Thyroid gland (tissue), 4 donors: ENCODE measurements around the gene TRIM37. TPM values are rescaled to one million over a fixed set of nuclear protein-coding genes. Genes with fewer than 3 reads are reported as not detected.

Experiments
- DNase-seq, 2 donors: peaks; one replicate each; pipeline ENCODE4 v3.0.0-alpha.2; 2019
- H3K27ac ChIP-seq, 3 donors: fragments of 200-600 bp; sonication (generic); 1 replicate in 2 of 3; 2 replicates in 1 of 3; pipeline ENCODE4 v1.5.1; 2016 to 2019; ENCODE audit warnings: mild to moderate bottlenecking in 1 of 3, moderate library complexity in 1 of 3
- H3K27me3 ChIP-seq: fragments of 200-600 bp; sonication (generic); one replicate; pipeline ENCODE4 v1.5.1; 2019
- H3K36me3 ChIP-seq, 2 donors: fragments of 200-600 bp; sonication (generic); one replicate each; pipeline ENCODE4 v1.5.1; 2016 to 2019
- H3K4me1 ChIP-seq, 2 donors: fragments of 200-600 bp; sonication (generic); one replicate each; pipeline ENCODE4 v1.5.1; 2017 to 2019
- H3K4me3 ChIP-seq, 3 donors: fragments of 200-600 bp; sonication (generic); replicated peaks in 1 of 3; 1 replicate in 2 of 3; 2 replicates in 1 of 3; pipeline ENCODE4 v1.5.1; 2016; ENCODE audit warnings: mild to moderate bottlenecking in 1 of 3
- H3K9me3 ChIP-seq: fragments of 200-600 bp; sonication (generic); one replicate; pipeline ENCODE4 v1.5.1; 2017
- POLR2A ChIP-seq, 2 donors: fragments of 450-650 bp; IDR thresholded peaks; one replicate each; pipeline ENCODE4 v1.6.1; 2017; ENCODE audit warnings: antibody characterized with exemption in 2 of 2, mild to moderate bottlenecking in 2 of 2, moderate library complexity in 1 of 2
- WGBS, 2 donors: methylation state at CpG; one replicate each; pipeline ENCODE4 v1.1.5; 2017; 5-methylcytosine and 5-hydroxymethylcytosine counted together
- intact Hi-C: fragments of 100-400 bp; cut with DNase I; formaldehyde crosslinking; loops from one replicate; pipeline ENCODE4 v1.15.1; 2023
- total RNA-seq, 4 donors: library from RNA; depleted of rRNA; stranded (reverse); fragments of >200 nt; gene quantifications; one replicate each; pipeline ENCODE4 v1.2.3, GENCODE V29; 2016
- TF ChIP-seq, protein P1 (sequence below), 6 experiments: fragments of 200-600 bp in 3 of 6; fragments of 450-650 bp in 3 of 6; sonication (generic) in 3 of 6; IDR thresholded peaks; one replicate each; pipeline ENCODE4 v1.5.1; 2016 to 2019; ENCODE audit warnings: antibody characterized with exemption in 6 of 6, mild to moderate bottlenecking in 2 of 6, inconsistent platforms in 1 of 6, moderate library complexity in 1 of 6

Gene TRIM37
- total RNA-seq, 4 donors from 2014 or later = 30.2 to 46.8 (median 34.2) TPM

DNA sequence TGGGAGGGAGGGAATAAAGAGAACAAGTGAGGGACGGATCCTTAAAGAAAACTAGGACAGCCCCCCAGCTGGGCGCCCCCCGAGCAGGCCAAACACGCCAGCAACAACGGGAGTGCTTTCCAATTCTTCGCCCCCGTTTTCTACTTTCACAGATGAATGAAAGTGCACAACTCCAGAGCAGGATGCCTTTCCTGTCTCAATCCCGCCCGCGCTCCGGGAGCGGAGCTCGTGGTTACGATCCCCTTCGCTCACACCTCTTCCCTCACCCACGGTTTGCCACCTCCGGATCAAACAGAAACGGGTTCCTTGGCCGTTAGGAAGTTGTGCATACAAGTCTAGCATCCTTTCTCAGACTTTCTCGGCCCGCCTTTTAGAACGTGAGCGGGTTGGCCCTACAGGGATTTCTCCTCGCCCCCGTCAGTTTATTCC, 47.6 kb upstream of the TRIM37 start:
- H3K4me3 ChIP-seq = peak overlapping the region; percentile 24 to 52 (median 43)
- DNase-seq = peak; percentile 45 to 50
- intact Hi-C loops = loop anchor here (10.0 kb wide), 1 partner anchor 50 kb away; the partner anchor contains the start of gene TRIM37
- peaks cover 19 to 22% of the 10 kb centered on the region in 2 donors for H3K4me1 ChIP-seq
- no peaks in the 10 kb centered on the region for H3K36me3 ChIP-seq
- no peaks in the 10 kb centered on the region for H3K27me3 ChIP-seq
- TF ChIP-seq, protein P1, sequence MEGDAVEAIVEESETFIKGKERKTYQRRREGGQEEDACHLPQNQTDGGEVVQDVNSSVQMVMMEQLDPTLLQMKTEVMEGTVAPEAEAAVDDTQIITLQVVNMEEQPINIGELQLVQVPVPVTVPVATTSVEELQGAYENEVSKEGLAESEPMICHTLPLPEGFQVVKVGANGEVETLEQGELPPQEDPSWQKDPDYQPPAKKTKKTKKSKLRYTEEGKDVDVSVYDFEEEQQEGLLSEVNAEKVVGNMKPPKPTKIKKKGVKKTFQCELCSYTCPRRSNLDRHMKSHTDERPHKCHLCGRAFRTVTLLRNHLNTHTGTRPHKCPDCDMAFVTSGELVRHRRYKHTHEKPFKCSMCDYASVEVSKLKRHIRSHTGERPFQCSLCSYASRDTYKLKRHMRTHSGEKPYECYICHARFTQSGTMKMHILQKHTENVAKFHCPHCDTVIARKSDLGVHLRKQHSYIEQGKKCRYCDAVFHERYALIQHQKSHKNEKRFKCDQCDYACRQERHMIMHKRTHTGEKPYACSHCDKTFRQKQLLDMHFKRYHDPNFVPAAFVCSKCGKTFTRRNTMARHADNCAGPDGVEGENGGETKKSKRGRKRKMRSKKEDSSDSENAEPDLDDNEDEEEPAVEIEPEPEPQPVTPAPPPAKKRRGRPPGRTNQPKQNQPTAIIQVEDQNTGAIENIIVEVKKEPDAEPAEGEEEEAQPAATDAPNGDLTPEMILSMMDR (IDR thresholded peaks at IDR 0.05) = no peak
- no peak for TF ChIP-seq POLR2A (IDR thresholded peaks at IDR 0.05)
- peak overlapping the region; percentile 2 to 81 (median 80) for H3K27ac ChIP-seq
- no peaks in the 10 kb centered on the region for H3K9me3 ChIP-seq
- 0 to 1% methylated on average over 25 of the region's 25 CpGs for WGBS, 2 donors

DNA sequence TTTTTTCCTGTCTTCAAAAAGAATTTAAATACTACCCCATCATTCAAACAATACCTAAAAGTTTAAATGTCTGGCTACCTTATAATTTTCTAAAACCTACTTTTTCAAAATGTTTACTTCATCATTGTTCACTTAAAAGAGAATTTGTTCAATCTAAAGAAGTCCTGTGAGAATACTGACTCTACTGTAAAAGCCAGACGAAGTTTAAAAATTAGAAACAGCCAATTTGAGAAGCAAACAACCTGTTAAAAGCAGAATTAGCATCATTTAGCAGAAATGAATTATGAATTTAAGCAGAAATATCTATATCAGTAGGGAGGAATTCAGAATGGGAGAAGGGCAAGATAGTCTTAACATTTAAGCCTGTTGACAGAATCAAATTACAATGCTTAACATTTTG, 46.2 kb upstream of the TRIM37 start:
- Histone ChIP-seq H3K9me3 (no peaks in the 10 kb centered on the region), H3K4me1 (peaks cover 19 to 22% of the 10 kb centered on the region in 2 donors), H3K27me3 (no peaks in the 10 kb centered on the region), H3K27ac (no peak overlapping the region), H3K4me3 (no peak overlapping the region), H3K36me3 (no peaks in the 10 kb centered on the region)
- no peak for DNase-seq
- whole genome bisulfite sequencing, 2 donors = 50 to 78% methylated on average over 1 of the region's 1 CpG
- intact Hi-C loops = loop anchor here (10.0 kb wide), 1 partner anchor 48 kb away; the partner anchor contains the start of gene TRIM37
- TF ChIP-seq POLR2A (IDR thresholded peaks at IDR 0.05) = no peak
- TF ChIP-seq, protein P1 (IDR thresholded peaks at IDR 0.05) = no peak

DNA sequence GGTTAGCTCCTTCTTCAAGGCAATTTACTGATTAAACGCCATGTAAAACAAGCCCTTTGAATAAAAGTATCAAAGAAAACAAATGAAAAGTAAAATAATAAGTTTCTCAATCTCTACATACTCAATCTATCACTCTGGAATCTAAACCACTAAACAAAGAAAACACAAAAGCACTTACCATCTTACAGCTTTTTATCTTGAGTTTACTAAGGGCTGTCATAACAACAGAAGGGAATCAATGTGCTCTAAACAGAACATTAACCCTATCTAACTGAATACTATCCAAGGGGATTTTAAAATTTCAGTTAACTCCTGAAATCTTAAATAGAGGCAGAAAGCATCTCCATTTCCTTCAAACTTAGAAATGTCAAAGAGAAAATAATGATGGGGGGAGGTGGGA, 44.9 kb upstream of the TRIM37 start:
- Histone ChIP-seq H3K27me3 (no peaks in the 10 kb centered on the region), H3K9me3 (no peaks in the 10 kb centered on the region), H3K36me3 (no peaks in the 10 kb centered on the region), H3K4me1 (peaks cover 19 to 22% of the 10 kb centered on the region in 2 donors), H3K4me3 (no peak overlapping the region), H3K27ac (no peak overlapping the region)
- intact Hi-C loops = loop anchor here (10.0 kb wide), 1 partner anchor 47 kb away; the partner anchor contains the start of gene TRIM37
- TF ChIP-seq, protein P1 (IDR thresholded peaks at IDR 0.05) = no peak
- TF ChIP-seq POLR2A (IDR thresholded peaks at IDR 0.05) = no peak
- 19 to 30% methylated on average over 1 of the region's 1 CpG for WGBS, 2 donors
- no peak for DNase-seq

DNA sequence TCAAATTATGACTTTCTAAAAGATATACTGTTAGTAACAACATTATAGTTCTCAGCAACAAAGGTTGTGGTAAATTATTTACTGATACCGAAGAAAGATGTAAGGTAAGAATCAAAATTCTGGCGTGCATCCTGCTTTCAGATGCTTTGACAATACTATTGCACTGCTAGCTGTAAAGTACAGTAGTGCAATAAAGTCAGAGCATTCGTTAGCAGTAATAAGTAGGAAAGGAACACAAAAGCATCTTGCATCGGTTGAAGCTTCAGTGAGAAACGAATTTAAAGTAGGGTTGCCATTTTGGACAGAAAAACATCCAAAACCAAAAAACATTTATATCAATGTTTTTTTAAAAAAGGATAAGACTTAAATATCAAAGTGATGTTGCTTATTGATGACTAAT, 44.3 kb upstream of the TRIM37 start:
- Histone ChIP-seq H3K4me3 (no peak overlapping the region), H3K4me1 (peaks cover 19 to 21% of the 10 kb centered on the region in 2 donors), H3K9me3 (no peaks in the 10 kb centered on the region), H3K27ac (no peak overlapping the region), H3K27me3 (no peaks in the 10 kb centered on the region), H3K36me3 (no peaks in the 10 kb centered on the region)
- TF ChIP-seq, protein P1 (IDR thresholded peaks at IDR 0.05) = no peak
- TF ChIP-seq POLR2A (IDR thresholded peaks at IDR 0.05) = no peak
- no peak for DNase-seq
- 66 to 74% methylated on average over 5 of the region's 5 CpGs for WGBS, 2 donors
- intact Hi-C loops = loop anchor here (10.0 kb wide), 1 partner anchor 46 kb away; the partner anchor contains the start of gene TRIM37

DNA sequence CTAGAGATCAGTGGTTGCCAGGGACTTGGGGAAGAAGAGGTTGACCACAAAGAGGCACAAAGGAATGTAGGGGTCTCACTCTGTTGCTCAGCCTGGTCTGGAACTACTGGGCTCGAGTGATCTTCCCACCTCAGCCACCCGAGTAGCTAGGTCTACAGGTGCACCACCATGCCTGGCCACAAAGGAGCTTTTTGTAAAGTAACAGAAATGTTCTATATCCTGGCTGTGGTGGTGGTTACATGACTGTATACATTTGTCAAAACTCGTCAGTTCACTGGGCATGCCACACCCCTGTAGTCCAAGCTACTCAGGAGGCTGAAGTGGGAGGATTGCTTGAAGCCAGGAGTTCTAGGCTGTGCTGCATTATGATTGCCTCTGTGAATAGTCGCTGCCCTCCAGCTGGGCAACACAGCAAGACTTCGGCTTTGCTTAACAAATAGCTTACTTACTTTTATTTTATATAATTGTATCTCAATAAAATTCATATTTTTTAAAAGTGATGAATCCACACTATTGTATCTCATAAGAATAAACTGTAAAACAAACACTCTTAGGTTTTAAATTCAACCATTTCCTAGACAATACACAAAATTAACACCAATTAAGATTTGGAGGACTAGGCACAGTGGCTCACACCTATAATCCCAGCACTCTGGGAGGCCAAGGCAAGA, 43.3 kb upstream of the TRIM37 start:
- intact Hi-C loops = loop anchor here (10.0 kb wide), 1 partner anchor 45 kb away; the partner anchor contains the start of gene TRIM37
- WGBS, 2 donors = 87% methylated on average over 5 of the region's 5 CpGs

More for the DNA sequence above, 43.3 kb upstream of the TRIM37 start:
- Histone ChIP-seq H3K27ac (no peak overlapping the region), H3K36me3 (no peaks in the 10 kb centered on the region), H3K9me3 (no peaks in the 10 kb centered on the region), H3K4me1 (peaks cover 17 to 19% of the 10 kb centered on the region in 2 donors), H3K27me3 (no peaks in the 10 kb centered on the region), H3K4me3 (no peak overlapping the region)
- no peak for TF ChIP-seq POLR2A (IDR thresholded peaks at IDR 0.05)
- TF ChIP-seq, protein P1 (IDR thresholded peaks at IDR 0.05) = no peak
- DNase-seq = no peak
